CD1c-positive myeloid dendritic cell (primary cell): ENCODE measurements around the gene GALK1.
A peak's percentile ranks its signal among the peaks of the same experiment; 100 is the strongest.
"Not testable (repeated sequence)": the region's sequence is repeated elsewhere in the genome, so short reads cannot be mapped to it uniquely, and the experiment has no call there.

Experiments
- DNase-seq: peaks from one replicate; pipeline ENCODE4 v3.0.0-alpha.2; 2016; ENCODE audit errors: extremely low spot score

GALK1 gene

GRCh38 chr17:75765981-75766380 lies 989 bp upstream of the GALK1 start:
- no peak for DNase-seq

- no peak for DNase-seq
Observed at GRCh38 chr17:75764417-75764710, 628 bp downstream of the GALK1 start.

GRCh38 chr17:75763613-75764416 lies 1.2 kb downstream of the GALK1 start:
- DNase-seq, result no peak

GRCh38 chr17:75763269-75763607 lies 1.8 kb downstream of the GALK1 start:
- DNase-seq, result no peak

GRCh38 chr17:75762513-75763268 lies 2.3 kb downstream of the GALK1 start:
- no peak for DNase-seq

DNA sequence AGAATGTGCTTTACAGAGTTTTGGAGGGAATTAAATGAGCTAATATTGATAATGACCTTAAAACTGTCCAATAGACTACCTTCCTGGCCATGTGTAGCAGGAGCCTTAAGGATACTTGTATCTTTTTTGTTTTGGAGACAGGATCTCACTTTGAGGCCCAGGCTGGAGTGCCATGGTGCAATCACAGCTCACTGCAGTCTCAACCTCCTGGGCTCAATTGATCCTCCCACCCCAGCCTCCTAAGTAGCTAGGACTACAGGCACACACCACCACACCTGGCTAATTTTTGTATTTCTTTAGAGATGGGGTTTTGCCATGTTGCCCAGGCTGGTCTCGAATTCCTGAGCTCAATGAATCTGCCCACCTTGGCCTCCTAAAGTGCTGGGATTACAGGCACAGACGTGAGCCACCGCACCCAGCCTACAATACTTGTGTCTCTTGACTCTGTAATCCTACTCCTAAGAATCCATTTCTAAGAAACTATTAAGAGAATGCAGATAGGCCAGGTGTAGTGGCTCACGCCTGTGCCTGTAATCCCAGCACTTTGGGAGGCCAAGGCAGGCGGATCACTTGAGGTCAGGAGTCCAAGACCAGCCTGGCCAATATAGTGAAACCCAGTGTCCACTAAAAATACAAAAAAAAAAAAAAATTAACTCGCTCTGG lies 4.9 kb downstream of the GALK1 start:
- not testable (repeated sequence) for DNase-seq

DNA sequence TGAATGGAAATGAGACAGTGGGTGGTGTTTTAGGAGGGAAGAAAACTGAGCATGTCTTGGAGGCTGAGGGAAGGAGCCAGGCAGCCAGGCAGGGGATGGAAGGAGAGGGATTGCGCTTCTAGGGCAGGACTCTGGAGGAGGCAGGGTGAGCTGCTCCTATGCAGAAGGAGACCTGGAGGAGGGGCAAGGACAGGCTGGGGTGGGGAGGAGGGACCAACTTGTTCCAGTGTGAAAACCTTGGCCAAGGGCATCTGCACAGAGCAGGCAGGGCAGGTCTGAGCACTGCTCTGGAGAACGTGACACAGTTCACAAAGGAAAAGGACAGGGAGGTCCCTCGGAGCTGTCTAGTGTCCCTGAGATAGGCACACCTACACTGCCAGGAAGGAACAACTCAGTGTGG lies 5.5 kb downstream of the GALK1 start:
- DNase-seq, result no peak

DNA sequence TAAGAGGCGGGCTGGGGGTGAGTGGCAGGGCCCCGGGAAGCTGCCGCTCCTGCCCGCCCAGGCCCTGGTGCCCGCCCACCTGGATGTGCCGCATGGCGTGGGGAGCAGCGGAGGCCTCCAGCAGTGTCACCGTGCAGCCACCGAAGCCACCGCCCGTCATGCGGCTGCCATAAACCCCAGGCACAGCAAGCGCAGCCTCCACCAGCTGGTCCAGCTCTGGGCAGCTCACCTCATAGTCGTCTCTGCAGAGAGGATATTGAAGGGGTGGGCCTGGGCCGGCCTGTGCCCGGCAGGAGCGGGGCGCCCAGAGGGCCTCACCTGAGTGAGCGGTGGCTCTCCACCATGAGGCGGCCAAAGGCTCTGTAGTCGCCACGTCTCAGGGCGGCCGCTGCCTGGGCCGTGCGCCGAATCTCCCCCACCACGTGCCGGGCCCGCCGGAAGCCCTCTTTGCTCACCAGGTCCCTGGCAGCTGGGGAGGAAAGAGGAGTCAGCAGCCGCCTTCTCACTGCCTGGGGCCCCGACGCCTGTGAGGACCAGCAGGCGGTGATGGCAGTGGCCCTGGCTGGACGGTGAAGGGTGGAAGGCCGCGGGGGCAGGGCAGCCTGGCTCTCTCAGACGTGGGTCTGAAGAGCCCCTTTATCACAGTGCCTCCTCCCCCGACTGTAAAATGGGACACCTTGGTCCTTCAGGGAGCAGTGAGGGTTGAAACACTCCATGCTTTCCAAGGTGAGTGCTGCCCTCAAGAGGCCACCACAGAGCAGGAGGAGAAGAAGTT lies 6.7 kb downstream of the GALK1 start:
- DNase-seq, result no peak

- DNase-seq, result no peak
Observed at GRCh38 chr17:75757086-75757681, 7.8 kb downstream of the GALK1 start.

GRCh38 chr17:75756451-75757085 lies 8.4 kb downstream of the GALK1 start:
- no peak for DNase-seq

- DNase-seq, result peak; percentile 62
Observed at GRCh38 chr17:75755990-75756389, 9.0 kb downstream of the GALK1 start.

DNA sequence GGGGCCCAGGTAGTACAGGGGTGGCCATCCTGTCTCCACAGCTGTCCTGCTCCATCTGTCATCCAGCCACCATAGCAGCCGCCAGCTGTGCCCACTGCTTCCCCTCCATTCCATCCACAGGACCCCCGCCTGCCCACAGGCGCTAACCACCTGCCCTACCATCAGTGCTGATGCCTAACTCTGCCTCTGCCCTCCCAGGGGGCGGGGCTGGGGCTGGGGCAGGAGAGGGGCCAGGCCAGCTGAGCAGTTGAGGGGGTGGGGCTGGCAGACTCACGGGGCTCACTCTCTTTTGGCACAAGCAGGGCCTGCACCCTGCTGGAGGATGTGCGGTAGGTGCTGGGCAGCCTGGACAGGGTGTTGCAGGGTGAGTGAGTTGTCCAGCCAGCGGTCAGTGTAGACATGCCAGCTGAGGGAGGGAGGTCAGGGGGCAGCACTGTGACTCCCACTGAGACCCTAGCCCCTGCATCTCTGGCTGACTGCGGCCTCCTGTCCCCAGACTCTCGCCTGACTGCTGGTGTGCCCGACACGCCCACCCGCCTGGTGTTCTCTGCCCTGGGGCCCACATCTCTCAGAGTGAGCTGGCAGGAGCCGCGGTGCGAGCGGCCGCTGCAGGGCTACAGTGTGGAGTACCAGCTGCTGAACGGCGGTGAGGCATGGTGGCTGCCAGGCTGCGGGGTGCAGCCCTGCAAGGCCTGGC lies 9.6 kb downstream of the GALK1 start:
- no peak for DNase-seq

- DNase-seq, result peak; percentile 33
Observed at GRCh38 chr17:75754378-75755204, 10.4 kb downstream of the GALK1 start.

DNA sequence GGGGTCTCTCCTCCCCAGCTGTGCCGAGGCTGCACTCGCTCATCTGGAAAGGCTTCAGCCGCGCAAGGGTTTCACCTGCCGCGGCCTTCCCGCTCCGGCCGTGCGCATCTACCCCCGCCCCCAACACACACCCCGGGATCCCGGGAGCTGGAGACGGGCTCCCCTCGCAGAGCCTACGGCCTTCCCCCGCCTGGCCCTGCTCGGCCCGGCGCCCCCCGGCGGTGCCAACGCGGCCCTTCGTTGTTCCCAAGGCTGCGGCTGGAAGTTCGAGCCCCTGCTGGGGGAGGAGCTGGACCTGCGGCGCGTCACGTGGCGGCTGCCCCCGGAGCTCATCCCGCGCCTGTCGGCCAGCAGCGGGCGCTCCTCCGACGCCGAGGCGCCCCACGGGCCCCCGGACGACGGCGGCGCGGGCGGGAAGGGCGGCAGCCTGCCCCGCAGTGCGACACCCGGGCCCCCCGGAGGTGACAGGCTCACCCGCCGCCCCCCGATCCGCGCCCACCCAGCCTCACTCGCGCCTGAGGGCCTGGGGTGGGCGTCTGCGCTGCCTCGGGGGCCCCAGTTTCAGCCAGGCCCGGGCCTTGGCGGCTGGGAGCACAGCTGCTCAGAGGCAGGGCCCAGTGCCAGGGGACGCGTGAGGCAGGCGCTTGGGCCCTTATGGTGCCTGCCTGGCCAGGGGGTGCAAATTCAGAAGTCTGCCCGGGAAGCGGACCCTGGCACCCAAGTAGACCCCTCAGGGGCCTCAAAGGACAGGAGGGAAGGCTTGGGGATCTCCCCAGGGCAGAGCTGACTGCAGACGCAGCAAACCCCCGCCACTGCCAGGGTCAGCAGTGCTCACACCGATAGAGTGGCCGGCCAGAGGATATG lies 11.2 kb downstream of the GALK1 start:
- DNase-seq, result peak; percentile 73

DNA sequence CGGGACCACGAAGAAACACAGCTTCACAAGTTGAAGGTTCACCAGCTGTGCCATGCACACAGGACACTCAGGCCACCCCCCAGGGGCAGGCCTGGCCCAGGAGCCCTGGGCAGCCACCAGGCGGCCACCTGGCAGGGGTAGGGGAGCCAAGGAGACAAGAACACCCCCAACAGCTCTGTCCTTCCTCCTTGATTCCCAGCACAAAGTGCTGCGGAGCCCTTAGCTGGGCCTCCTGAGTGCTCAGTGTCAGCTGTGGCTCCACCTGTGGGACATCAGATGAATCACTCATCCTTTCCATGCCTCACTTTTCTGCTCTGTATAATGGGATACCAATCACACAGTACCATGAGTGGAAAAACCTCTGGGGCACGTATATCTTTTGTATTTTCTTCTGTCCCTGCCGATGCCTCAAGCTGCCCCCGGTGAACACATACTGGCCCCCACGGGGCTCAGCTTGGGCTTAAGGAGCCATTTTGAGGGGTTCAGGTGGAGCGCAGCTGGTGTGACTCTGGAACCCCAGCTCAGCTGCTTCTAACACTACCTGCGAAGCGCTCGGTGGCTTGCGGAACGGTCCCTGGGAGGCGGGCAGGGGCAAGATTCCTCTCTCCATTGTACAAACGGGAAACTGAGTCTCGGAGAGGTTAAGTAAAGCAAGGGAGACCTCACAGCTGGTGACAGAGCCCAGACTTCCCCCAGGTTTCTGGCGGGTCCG lies 12.0 kb downstream of the GALK1 start:
- no peak for DNase-seq

DNA sequence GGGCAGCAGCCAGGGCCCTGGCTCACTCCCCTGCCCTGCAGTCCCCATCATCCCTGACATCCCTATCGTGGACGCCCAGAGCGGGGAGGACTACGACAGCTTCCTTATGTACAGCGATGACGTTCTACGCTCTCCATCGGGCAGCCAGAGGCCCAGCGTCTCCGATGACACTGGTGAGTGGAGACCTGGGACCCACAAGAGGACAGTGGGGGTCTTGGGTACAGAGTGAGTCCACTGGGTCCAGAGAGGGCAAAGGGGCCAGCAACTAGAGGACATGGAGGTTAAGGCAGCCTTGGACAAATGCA lies 12.6 kb downstream of the GALK1 start:
- no peak for DNase-seq

- DNase-seq, result no peak
Observed at GRCh38 chr17:75751676-75752404, 13.2 kb downstream of the GALK1 start.
